Calu3 (cell line): Measurements from ENCODE around the gene CTNNA2. TPM values are rescaled to one million over a fixed set of nuclear protein-coding genes. Genes with fewer than 3 reads are reported as not detected.

Source experiments
- BruUV-seq: library from RNA; stranded (reverse); fragments of 400-500 nt; replicated peaks from 2 replicates; lab custom pipeline; 2021; lab: Mats Ljungman, UMichigan
- CTCF ChIA-PET: fragments of 300-600 bp; sonication (Branson Sonifier 250); formaldehyde crosslinking; loops from one replicate; lab custom pipeline; 2022; ENCODE audit warnings: antibody characterized with exemption; lab: Charles Lee
- DNase-seq: peaks from one replicate; pipeline ENCODE4 v3.0.0; 2022
- H3K27ac Mint-ChIP-seq: one replicate; pipeline ENCODE4 v1.8.0; 2022; ENCODE audit warnings: mixed read lengths; ENCODE audit not compliant: unreplicated experiment
- H3K27me3 Mint-ChIP-seq: one replicate; pipeline ENCODE4 v1.8.0; 2022; ENCODE audit warnings: mixed read lengths; ENCODE audit not compliant: unreplicated experiment
- H3K36me3 Mint-ChIP-seq: one replicate; pipeline ENCODE4 v1.8.0; 2022; ENCODE audit warnings: mild to moderate bottlenecking, moderate library complexity, mixed read lengths; ENCODE audit not compliant: insufficient read depth, unreplicated experiment
- H3K4me1 Mint-ChIP-seq: one replicate; pipeline ENCODE4 v1.8.0; 2022; ENCODE audit warnings: mild to moderate bottlenecking, low read depth, mixed read lengths; ENCODE audit not compliant: unreplicated experiment
- H3K4me3 Mint-ChIP-seq: one replicate; pipeline ENCODE4 v1.8.0; 2022; ENCODE audit warnings: mild to moderate bottlenecking, low read depth, moderate library complexity, mixed read lengths; ENCODE audit not compliant: unreplicated experiment
- H3K9me3 Mint-ChIP-seq: one replicate; pipeline ENCODE4 v1.8.0; 2022; ENCODE audit warnings: low read depth, mixed read lengths; ENCODE audit not compliant: unreplicated experiment
- intact Hi-C: fragments of 100-400 bp; cut with micrococcal nuclease; formaldehyde crosslinking; loops from one replicate; pipeline ENCODE4 v1.10.0; 2022; ENCODE audit not compliant: unreplicated experiment
- total RNA-seq: library from RNA; stranded (reverse); gene quantifications from 2 replicates; pipeline ENCODE4 v1.2.3, GENCODE V29; 2022
- TF ChIP-seq, protein P1 (sequence below): fragments of 200-600 bp; IDR thresholded peaks from one replicate; pipeline ENCODE4 v1.8.0; 2022; ENCODE audit warnings: antibody characterized with exemption; ENCODE audit not compliant: unreplicated experiment

Gene CTNNA2
- total RNA-seq, 1 experiment from 2014 or later = not detected

DNA sequence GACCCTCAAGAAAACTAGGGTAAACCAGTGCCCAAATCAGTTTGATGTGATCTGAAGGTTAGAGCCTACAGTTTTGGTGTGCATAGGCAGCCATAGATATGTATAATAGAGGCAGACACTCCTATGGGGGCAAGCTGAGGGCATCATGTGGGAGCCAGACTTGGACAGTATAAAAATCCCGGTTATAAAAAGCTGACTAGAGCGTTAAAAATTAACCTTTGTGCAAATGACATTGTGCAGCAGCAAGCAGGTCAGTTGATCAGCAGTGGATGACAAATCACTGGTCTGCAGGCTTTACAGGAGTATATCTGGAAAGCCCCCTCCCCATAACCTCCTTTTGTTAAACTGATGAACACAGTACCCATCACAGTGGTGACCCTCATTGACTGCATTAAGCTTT, 107.8 kb downstream of the CTNNA2 start:
- Mint-ChIP-seq H3K27me3 (no peaks in the 10 kb centered on the region), H3K36me3 (no peaks in the 10 kb centered on the region), H3K4me3 (no peak overlapping the region), H3K4me1 (no peaks in the 10 kb centered on the region), H3K27ac (no peak overlapping the region), H3K9me3 (peaks cover 20% of the 10 kb centered on the region)
- intact Hi-C loops = no loop called here
- DNase-seq = no peak
- CTCF ChIA-PET = no interaction called here
- TF ChIP-seq, protein P1, sequence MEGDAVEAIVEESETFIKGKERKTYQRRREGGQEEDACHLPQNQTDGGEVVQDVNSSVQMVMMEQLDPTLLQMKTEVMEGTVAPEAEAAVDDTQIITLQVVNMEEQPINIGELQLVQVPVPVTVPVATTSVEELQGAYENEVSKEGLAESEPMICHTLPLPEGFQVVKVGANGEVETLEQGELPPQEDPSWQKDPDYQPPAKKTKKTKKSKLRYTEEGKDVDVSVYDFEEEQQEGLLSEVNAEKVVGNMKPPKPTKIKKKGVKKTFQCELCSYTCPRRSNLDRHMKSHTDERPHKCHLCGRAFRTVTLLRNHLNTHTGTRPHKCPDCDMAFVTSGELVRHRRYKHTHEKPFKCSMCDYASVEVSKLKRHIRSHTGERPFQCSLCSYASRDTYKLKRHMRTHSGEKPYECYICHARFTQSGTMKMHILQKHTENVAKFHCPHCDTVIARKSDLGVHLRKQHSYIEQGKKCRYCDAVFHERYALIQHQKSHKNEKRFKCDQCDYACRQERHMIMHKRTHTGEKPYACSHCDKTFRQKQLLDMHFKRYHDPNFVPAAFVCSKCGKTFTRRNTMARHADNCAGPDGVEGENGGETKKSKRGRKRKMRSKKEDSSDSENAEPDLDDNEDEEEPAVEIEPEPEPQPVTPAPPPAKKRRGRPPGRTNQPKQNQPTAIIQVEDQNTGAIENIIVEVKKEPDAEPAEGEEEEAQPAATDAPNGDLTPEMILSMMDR = no peak
- no TSS peak for BruUV-seq

DNA sequence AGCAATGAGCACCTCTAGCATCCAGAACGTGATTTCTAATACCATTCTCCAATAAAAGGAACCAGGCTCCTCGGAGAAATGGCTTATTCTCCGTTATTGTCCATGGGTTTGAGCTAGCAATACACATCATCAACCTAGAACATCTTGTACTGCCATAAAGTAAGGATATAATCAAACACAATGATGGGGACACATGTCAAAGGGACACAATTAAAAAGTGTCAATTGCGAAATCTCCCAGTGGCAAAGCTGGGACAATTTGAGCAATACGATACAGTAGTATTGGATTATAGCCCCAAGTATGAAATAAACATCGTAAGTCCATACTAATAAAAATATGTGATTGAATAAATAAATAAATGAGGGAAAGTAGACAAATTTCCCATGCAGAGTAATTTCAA, 108.4 kb downstream of the CTNNA2 start:
- intact Hi-C loops = no loop called here
- Mint-ChIP-seq H3K27me3 (no peaks in the 10 kb centered on the region), H3K36me3 (no peaks in the 10 kb centered on the region), H3K27ac (no peak overlapping the region), H3K9me3 (peaks cover 21% of the 10 kb centered on the region), H3K4me1 (no peaks in the 10 kb centered on the region), H3K4me3 (no peak overlapping the region)
- no peak for DNase-seq
- CTCF ChIA-PET = no interaction called here
- TF ChIP-seq, protein P1 = no peak
- BruUV-seq = no TSS peak

DNA sequence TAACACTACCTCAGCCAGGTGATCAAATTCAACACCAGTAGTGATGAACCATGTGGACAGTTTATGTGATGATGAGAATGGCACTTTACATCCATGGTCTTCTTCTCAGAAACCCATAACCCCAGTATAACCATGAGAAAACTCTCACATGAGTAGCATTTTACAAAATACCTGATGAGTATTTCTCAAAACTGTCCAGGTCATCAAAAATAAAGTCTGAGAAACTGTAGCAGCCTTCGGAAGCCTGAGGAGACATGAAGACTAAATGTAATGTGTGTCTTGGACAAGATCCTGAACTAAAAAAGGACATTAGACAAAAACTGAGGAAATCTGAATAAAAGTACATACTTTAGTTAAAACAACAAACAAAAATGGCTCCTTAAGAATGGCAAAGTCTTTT, 108.9 kb downstream of the CTNNA2 start:
- CTCF ChIA-PET = no interaction called here
- intact Hi-C loops = no loop called here
- H3K4me3 Mint-ChIP-seq = no peak overlapping the region
- no TSS peak for BruUV-seq
- peaks cover 21% of the 10 kb centered on the region for H3K9me3 Mint-ChIP-seq
- H3K4me1 Mint-ChIP-seq = no peaks in the 10 kb centered on the region
- TF ChIP-seq, protein P1 = no peak
- no peaks in the 10 kb centered on the region for H3K36me3 Mint-ChIP-seq
- no peak for DNase-seq
- H3K27ac Mint-ChIP-seq = no peak overlapping the region
- H3K27me3 Mint-ChIP-seq = no peaks in the 10 kb centered on the region

DNA sequence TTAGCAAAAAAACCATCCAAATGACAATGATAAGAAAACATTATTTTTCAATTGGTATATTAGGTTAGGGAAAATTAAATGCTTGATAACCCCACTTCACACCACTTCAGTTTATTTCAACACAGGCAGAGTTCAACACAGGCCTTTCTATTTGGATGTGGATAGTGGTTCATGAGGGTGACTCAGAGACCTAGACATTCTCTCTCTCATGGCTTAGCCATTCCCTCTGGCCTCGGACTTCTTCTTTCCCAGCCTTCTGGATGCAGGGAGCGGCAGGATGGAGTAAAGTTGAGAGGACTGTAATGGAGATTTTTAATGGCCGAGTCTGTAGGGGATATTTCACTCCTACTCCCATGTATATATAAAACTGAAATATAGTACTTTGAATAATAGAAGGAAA, 109.7 kb downstream of the CTNNA2 start:
- Mint-ChIP-seq H3K9me3 (peaks cover 21% of the 10 kb centered on the region), H3K4me1 (no peaks in the 10 kb centered on the region), H3K36me3 (no peaks in the 10 kb centered on the region), H3K27me3 (no peaks in the 10 kb centered on the region), H3K4me3 (no peak overlapping the region), H3K27ac (no peak overlapping the region)
- no peak for DNase-seq
- intact Hi-C loops = no loop called here
- BruUV-seq = no TSS peak
- CTCF ChIA-PET = no interaction called here
- TF ChIP-seq, protein P1 = no peak

DNA sequence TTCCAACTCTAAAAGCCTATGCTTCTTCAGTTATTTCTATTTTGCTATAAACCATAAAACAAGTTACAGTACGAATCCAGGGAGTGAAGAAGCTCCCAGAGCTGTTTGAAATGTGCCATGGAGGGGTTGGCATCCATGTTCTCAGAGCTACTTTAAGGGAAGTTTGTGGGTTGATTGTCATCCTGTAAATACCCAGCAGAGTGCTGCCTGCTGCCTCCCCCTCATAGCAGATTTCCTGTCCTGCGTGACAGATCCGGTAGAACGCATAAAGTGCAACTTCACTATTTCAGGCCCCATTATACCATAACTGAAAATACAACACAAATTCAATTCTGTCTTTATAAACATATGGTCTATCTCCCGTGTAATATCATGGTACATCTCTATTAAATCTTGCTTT, 114.4 kb downstream of the CTNNA2 start:
- H3K4me1 Mint-ChIP-seq = no peaks in the 10 kb centered on the region
- CTCF ChIA-PET = no interaction called here
- H3K27ac Mint-ChIP-seq = no peak overlapping the region
- no peak overlapping the region for H3K4me3 Mint-ChIP-seq
- peaks cover 22% of the 10 kb centered on the region for H3K9me3 Mint-ChIP-seq
- no TSS peak for BruUV-seq
- no peak for DNase-seq
- no peaks in the 10 kb centered on the region for H3K27me3 Mint-ChIP-seq
- H3K36me3 Mint-ChIP-seq = no peaks in the 10 kb centered on the region
- TF ChIP-seq, protein P1 = no peak
- intact Hi-C loops = no loop called here
